Measurements from ENCODE around the gene MAFG. TPM values are rescaled to one million over a fixed set of nuclear protein-coding genes. Genes with fewer than 3 reads are reported as not detected.
"Not testable (repeated sequence)": the region's sequence is repeated elsewhere in the genome, so short reads cannot be mapped to it uniquely, and the experiment has no call there.

Gene MAFG
- total RNA-seq, 4 donors from 2014 or later, result 9.7 to 23.1 (median 12.7) TPM

GRCh38 chr17:81956607-81957589, 29.4 kb upstream of the MAFG start:
- no peak for DNase-seq
- H3K9me3 ChIP-seq, result no peaks in the 10 kb centered on the region
- H3K4me3 ChIP-seq, result no peak overlapping the region
- no peak overlapping the region for H3K27ac ChIP-seq
- intact Hi-C loops (cut with DNase I; ENCODE audit: low total_unique reads), result no loop called here
- no peak for TF ChIP-seq CTCF (IDR thresholded peaks at IDR 0.05)
- no peak for TF ChIP-seq POLR2A (IDR thresholded peaks at IDR 0.05)
- H3K27me3 ChIP-seq, result peaks cover 17 to 25% of the 10 kb centered on the region in 2 donors
- peaks cover 0 to 20% of the 10 kb centered on the region in 2 donors for H3K4me1 ChIP-seq
- H3K36me3 ChIP-seq, result no peaks in the 10 kb centered on the region

GRCh38 chr17:81955756-81956544, 28.4 kb upstream of the MAFG start:
- Histone ChIP-seq H3K36me3 (no peaks in the 10 kb centered on the region), H3K27me3 (peaks cover 17 to 24% of the 10 kb centered on the region in 2 donors), H3K27ac (no peak overlapping the region), H3K4me1 (peaks cover 0 to 13% of the 10 kb centered on the region in 2 donors), H3K4me3 (no peak overlapping the region), H3K9me3 (no peaks in the 10 kb centered on the region)
- TF ChIP-seq POLR2A (IDR thresholded peaks at IDR 0.05), result no peak
- no peak for TF ChIP-seq CTCF (IDR thresholded peaks at IDR 0.05)
- DNase-seq, result no peak
- intact Hi-C loops (cut with DNase I; ENCODE audit: low total_unique reads), result no loop called here

GRCh38 chr17:81955058-81955681, 27.6 kb upstream of the MAFG start:
- intact Hi-C loops (cut with DNase I; ENCODE audit: low total_unique reads), result no loop called here
- H3K36me3 ChIP-seq, result no peaks in the 10 kb centered on the region
- peaks cover 12 to 20% of the 10 kb centered on the region in 2 donors for H3K27me3 ChIP-seq
- no peak for DNase-seq
- peaks cover 0 to 5% of the 10 kb centered on the region in 2 donors for H3K4me1 ChIP-seq
- no peak overlapping the region for H3K27ac ChIP-seq
- no peaks in the 10 kb centered on the region for H3K9me3 ChIP-seq
- TF ChIP-seq CTCF (IDR thresholded peaks at IDR 0.05) (no peak), POLR2A (IDR thresholded peaks at IDR 0.05) (no peak)
- no peak overlapping the region for H3K4me3 ChIP-seq

- Histone ChIP-seq H3K4me1 (no peaks in the 10 kb centered on the region), H3K4me3 (no peak overlapping the region), H3K27ac (no peak overlapping the region), H3K9me3 (no peaks in the 10 kb centered on the region), H3K36me3 (no peaks in the 10 kb centered on the region), H3K27me3 (peaks cover 5 to 16% of the 10 kb centered on the region in 2 donors)
- TF ChIP-seq CTCF (IDR thresholded peaks at IDR 0.05) (no peak), POLR2A (IDR thresholded peaks at IDR 0.05) (no peak)
- DNase-seq, result no peak
- intact Hi-C loops (cut with DNase I; ENCODE audit: low total_unique reads), result no loop called here
Measured at GRCh38 chr17:81954131-81955057, 26.9 kb upstream of the MAFG start.

- not testable (repeated sequence) for H3K4me3 ChIP-seq, DNase-seq, H3K27me3 ChIP-seq
Measured at GRCh38 chr17:81953443-81953842, 25.9 kb upstream of the MAFG start.

More at GRCh38 chr17:81953443-81953842, 25.9 kb upstream of the MAFG start:
- H3K4me1 ChIP-seq; H3K36me3 ChIP-seq; H3K27ac ChIP-seq; H3K9me3 ChIP-seq; intact Hi-C loops (cut with DNase I; ENCODE audit: low total_unique reads): not testable (repeated sequence)
